Stimulated activated CD4-positive, alpha-beta T cell treated with anti-CD3 and anti-CD28 coated beads, Interleukin-1b, Interleukin-23, amount 100 ng/mL, for 4 hours (primary cell): ENCODE data around the gene DNAJC6.
"Not testable (repeated sequence)": the region's sequence is repeated elsewhere in the genome, so short reads cannot be mapped to it uniquely, and the experiment has no call there.

Source experiments
- DNase-seq, 2 donors: peaks; one replicate each; pipeline ENCODE4 v3.0.0-alpha.2; 2020; ENCODE audit warnings: low read depth in 2 of 2

Gene DNAJC6

GRCh38 chr1:65309304-65310077 lies at the start of gene DNAJC6:
Gene DNAJC6, plus strand, starts transcription at chr1:65309543. Its CDS starts 203 bp downstream, at chr1:65309746.
- DNase-seq: peak; percentile 11 to 48

GRCh38 chr1:65259816-65260215 lies 49.5 kb upstream of the DNAJC6 start:
- DNase-seq: no peak

GRCh38 chr1:65260851-65261473 lies 48.4 kb upstream of the DNAJC6 start:
- DNase-seq: no peak

GRCh38 chr1:65263286-65263685 lies 46.1 kb upstream of the DNAJC6 start:
- DNase-seq: no peak

- DNase-seq: no peak
Observed at GRCh38 chr1:65264197-65264929, 45.0 kb upstream of the DNAJC6 start.

- DNase-seq: no peak
Observed at GRCh38 chr1:65265296-65265650, 44.1 kb upstream of the DNAJC6 start.

GRCh38 chr1:65265651-65266351 lies 43.5 kb upstream of the DNAJC6 start:
- DNase-seq: peak in 1 of 2 donors; percentile 9

- no peak for DNase-seq
Observed at GRCh38 chr1:65266476-65266875, 42.9 kb upstream of the DNAJC6 start.

- DNase-seq: no peak
Observed at GRCh38 chr1:65267271-65267670, 42.1 kb upstream of the DNAJC6 start.

GRCh38 chr1:65267683-65268082 lies 41.7 kb upstream of the DNAJC6 start:
- no peak for DNase-seq

- DNase-seq: no peak
Observed at GRCh38 chr1:65269612-65270011, 39.7 kb upstream of the DNAJC6 start.

- DNase-seq: no peak
Observed at GRCh38 chr1:65276197-65276939, 33.0 kb upstream of the DNAJC6 start.

GRCh38 chr1:65277605-65278347 lies 31.6 kb upstream of the DNAJC6 start:
- DNase-seq: no peak

GRCh38 chr1:65278376-65279069 lies 30.8 kb upstream of the DNAJC6 start:
- no peak for DNase-seq

- DNase-seq: no peak
Observed at GRCh38 chr1:65279070-65279779, 30.1 kb upstream of the DNAJC6 start.

- DNase-seq: no peak
Observed at GRCh38 chr1:65281846-65282245, 27.5 kb upstream of the DNAJC6 start.

- DNase-seq: no peak
Observed at GRCh38 chr1:65284229-65284628, 25.1 kb upstream of the DNAJC6 start.

GRCh38 chr1:65289449-65289848 lies 19.9 kb upstream of the DNAJC6 start:
- DNase-seq: no peak

GRCh38 chr1:65291818-65292217 lies 17.5 kb upstream of the DNAJC6 start:
- not testable (repeated sequence) for DNase-seq
